HG02840 (cell line): ENCODE measurements around the gene RALGDS.

Experiments used
- ATAC-seq: cut with Tn5 transposase; IDR thresholded peaks from one replicate; pipeline ENCODE4 v1.9.1; 2021; ENCODE audit warnings: mild to moderate bottlenecking, moderate library complexity, moderate number of reproducible peaks; ENCODE audit not compliant: unreplicated experiment, low FRiP score

RALGDS gene

GRCh38 chr9:133057553-133057952 lies 63.5 kb downstream of the RALGDS start:
- no peak for ATAC-seq

- ATAC-seq, result no peak
Measured at GRCh38 chr9:133057006-133057405, 64.0 kb downstream of the RALGDS start.

GRCh38 chr9:133056533-133056932 lies 64.5 kb downstream of the RALGDS start:
- no peak for ATAC-seq

GRCh38 chr9:133055788-133056420 lies 65.1 kb downstream of the RALGDS start:
- ATAC-seq, result no peak

GRCh38 chr9:133054966-133055365 lies 66.1 kb downstream of the RALGDS start:
- ATAC-seq, result no peak

- no peak for ATAC-seq
Measured at GRCh38 chr9:133054194-133054890, 66.7 kb downstream of the RALGDS start.

- no peak for ATAC-seq
Measured at GRCh38 chr9:133051966-133052539, 69.0 kb downstream of the RALGDS start.

GRCh38 chr9:133051281-133051900 lies 69.6 kb downstream of the RALGDS start:
- ATAC-seq, result no peak

GRCh38 chr9:133050781-133051180 lies 70.3 kb downstream of the RALGDS start:
- ATAC-seq, result no peak

GRCh38 chr9:133050142-133050541 lies 70.9 kb downstream of the RALGDS start:
- ATAC-seq, result no peak

- ATAC-seq, result no peak
Measured at GRCh38 chr9:133049043-133049442, 72.0 kb downstream of the RALGDS start.

- ATAC-seq, result no peak
Measured at GRCh38 chr9:133048595-133048994, 72.4 kb downstream of the RALGDS start.
